ENCODE data around the gene CA5B.

DNA sequence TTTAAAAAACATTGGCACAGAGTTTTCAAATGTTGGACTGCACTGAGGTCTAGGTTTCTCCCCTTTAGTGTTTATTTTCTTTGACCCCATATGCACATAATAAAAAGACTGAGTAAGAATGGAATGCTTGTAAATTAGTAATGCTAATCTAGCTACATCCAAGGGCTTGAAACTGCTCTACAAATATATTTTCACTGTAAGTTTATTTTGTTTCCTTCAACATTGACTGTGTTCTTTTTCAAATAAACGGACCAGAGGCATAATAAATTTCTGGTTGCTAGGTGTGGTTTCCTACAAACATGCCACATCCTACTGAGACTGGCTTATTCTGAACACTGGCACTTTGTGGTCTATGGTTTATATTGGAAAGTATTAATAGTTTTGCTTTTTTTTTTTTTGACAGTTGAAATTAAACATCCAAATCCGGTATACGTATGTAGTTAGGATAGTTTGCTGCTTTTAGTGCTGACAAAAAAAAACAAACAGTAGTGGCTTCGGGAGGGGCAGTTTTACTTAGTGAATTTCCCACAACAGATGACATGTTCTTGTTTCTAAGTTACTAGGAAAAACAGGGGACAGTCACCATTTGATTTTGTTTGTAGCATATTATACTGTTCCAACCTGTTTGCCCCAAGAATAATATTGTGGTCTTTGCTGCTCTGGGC, 13.2 kb downstream of the CA5B start:
- TF ChIP-seq, protein P1, sequence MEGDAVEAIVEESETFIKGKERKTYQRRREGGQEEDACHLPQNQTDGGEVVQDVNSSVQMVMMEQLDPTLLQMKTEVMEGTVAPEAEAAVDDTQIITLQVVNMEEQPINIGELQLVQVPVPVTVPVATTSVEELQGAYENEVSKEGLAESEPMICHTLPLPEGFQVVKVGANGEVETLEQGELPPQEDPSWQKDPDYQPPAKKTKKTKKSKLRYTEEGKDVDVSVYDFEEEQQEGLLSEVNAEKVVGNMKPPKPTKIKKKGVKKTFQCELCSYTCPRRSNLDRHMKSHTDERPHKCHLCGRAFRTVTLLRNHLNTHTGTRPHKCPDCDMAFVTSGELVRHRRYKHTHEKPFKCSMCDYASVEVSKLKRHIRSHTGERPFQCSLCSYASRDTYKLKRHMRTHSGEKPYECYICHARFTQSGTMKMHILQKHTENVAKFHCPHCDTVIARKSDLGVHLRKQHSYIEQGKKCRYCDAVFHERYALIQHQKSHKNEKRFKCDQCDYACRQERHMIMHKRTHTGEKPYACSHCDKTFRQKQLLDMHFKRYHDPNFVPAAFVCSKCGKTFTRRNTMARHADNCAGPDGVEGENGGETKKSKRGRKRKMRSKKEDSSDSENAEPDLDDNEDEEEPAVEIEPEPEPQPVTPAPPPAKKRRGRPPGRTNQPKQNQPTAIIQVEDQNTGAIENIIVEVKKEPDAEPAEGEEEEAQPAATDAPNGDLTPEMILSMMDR (IDR thresholded peaks at IDR 0.05) = no peak
- TF ChIP-seq EZH2 (IDR thresholded peaks at IDR 0.05; ENCODE audit: borderline replicate concordance, insufficient read depth, low read depth, low read length, poor library complexity, severe bottlenecking) = no peak
